ENCODE data around the gene TAF4.
"Not testable (repeated sequence)": the region's sequence is repeated elsewhere in the genome, so short reads cannot be mapped to it uniquely, and the experiment has no call there.

Gene TAF4

GRCh38 chr20:61958773-61959700, 106.6 kb downstream of the TAF4 start:
- DNase-seq (ENCODE audit: low spot score): no peak

- no peak for DNase-seq (ENCODE audit: low spot score)
These were observed 107.5 kb downstream of the TAF4 start for GRCh38 chr20:61957961-61958715.

- no peak for DNase-seq (ENCODE audit: low spot score)
These were observed 109.0 kb downstream of the TAF4 start for GRCh38 chr20:61956396-61957342.

GRCh38 chr20:61955668-61956395, 109.8 kb downstream of the TAF4 start:
- DNase-seq (ENCODE audit: low spot score): no peak

GRCh38 chr20:61954276-61955021, 111.2 kb downstream of the TAF4 start:
- no peak for DNase-seq (ENCODE audit: low spot score)

- DNase-seq (ENCODE audit: low spot score): no peak
These were observed 112.4 kb downstream of the TAF4 start for GRCh38 chr20:61953037-61954021.

GRCh38 chr20:61951695-61952533, 113.8 kb downstream of the TAF4 start:
- no peak for DNase-seq (ENCODE audit: low spot score)

- no peak for DNase-seq (ENCODE audit: low spot score)
These were observed 115.0 kb downstream of the TAF4 start for GRCh38 chr20:61950641-61951071.

GRCh38 chr20:61949714-61950640, 115.7 kb downstream of the TAF4 start:
- DNase-seq (ENCODE audit: low spot score): no peak

GRCh38 chr20:61949363-61949713, 116.3 kb downstream of the TAF4 start:
- no peak for DNase-seq (ENCODE audit: low spot score)

- DNase-seq (ENCODE audit: low spot score): no peak
These were observed 116.9 kb downstream of the TAF4 start for GRCh38 chr20:61948586-61949362.

GRCh38 chr20:61948056-61948455, 117.6 kb downstream of the TAF4 start:
- not testable (repeated sequence) for DNase-seq (ENCODE audit: low spot score)

GRCh38 chr20:61945495-61945894, 120.2 kb downstream of the TAF4 start:
- not testable (repeated sequence) for DNase-seq (ENCODE audit: low spot score)

GRCh38 chr20:61944967-61945366, 120.7 kb downstream of the TAF4 start:
- not testable (repeated sequence) for DNase-seq (ENCODE audit: low spot score)

- no peak for DNase-seq (ENCODE audit: low spot score)
These were observed 123.2 kb downstream of the TAF4 start for GRCh38 chr20:61942526-61942925.

GRCh38 chr20:61941721-61942405, 123.8 kb downstream of the TAF4 start:
- DNase-seq (ENCODE audit: low spot score): no peak

Measured in D341Med (cell line).